ENCODE data around the gene OXCT1. TPM values are rescaled to one million over a fixed set of nuclear protein-coding genes. Genes with fewer than 3 reads are reported as not detected.

The OXCT1 gene
- total and polyA plus RNA-seq, 9 of the 15 experiments (the other 6 are each of a cell fraction or from before 2014, with no cell fraction given): 24.7 to 61.2 (median 41.9) TPM

DNA sequence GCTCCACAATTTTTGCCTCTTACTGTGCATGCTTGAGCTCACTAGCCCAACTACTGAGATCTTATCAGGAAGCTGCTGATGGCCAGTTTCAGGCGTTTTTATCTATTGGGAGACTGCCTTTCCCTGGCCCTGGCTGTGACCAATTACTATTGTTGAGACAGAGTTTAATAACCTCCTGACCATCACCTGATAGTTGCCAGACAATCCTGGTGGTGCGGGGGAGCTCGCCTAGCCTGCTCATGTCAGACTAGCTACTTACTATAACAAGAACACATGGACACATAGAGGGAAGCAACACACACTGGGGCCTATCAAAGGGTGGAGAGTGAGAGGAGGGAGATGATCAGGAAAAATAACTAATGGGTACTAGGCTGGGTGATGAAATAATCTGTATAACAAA, 13.0 kb upstream of the OXCT1 start (continued):
- no peak for TF ChIP-seq PYGO2 (tag; IDR thresholded peaks at IDR 0.05)
- TF ChIP-seq, protein P1, sequence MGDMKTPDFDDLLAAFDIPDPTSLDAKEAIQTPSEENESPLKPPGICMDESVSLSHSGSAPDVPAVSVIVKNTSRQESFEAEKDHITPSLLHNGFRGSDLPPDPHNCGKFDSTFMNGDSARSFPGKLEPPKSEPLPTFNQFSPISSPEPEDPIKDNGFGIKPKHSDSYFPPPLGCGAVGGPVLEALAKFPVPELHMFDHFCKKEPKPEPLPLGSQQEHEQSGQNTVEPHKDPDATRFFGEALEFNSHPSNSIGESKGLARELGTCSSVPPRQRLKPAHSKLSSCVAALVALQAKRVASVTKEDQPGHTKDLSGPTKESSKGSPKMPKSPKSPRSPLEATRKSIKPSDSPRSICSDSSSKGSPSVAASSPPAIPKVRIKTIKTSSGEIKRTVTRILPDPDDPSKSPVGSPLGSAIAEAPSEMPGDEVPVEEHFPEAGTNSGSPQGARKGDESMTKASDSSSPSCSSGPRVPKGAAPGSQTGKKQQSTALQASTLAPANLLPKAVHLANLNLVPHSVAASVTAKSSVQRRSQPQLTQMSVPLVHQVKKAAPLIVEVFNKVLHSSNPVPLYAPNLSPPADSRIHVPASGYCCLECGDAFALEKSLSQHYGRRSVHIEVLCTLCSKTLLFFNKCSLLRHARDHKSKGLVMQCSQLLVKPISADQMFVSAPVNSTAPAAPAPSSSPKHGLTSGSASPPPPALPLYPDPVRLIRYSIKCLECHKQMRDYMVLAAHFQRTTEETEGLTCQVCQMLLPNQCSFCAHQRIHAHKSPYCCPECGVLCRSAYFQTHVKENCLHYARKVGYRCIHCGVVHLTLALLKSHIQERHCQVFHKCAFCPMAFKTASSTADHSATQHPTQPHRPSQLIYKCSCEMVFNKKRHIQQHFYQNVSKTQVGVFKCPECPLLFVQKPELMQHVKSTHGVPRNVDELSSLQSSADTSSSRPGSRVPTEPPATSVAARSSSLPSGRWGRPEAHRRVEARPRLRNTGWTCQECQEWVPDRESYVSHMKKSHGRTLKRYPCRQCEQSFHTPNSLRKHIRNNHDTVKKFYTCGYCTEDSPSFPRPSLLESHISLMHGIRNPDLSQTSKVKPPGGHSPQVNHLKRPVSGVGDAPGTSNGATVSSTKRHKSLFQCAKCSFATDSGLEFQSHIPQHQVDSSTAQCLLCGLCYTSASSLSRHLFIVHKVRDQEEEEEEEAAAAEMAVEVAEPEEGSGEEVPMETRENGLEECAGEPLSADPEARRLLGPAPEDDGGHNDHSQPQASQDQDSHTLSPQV (IDR thresholded peaks at IDR 0.05): peak; percentile 74
- no peak for TF ChIP-seq GABPB2 (CRISPR knock-in tag; conservative IDR thresholded peaks at IDR 0.05)
- 0 out of 2 replicates have a peak, but pooled peaks have one; percentile 14 for TF ChIP-seq CEBPB (tag; IDR thresholded peaks at IDR 0.05)
- TF ChIP-seq, protein P2, sequence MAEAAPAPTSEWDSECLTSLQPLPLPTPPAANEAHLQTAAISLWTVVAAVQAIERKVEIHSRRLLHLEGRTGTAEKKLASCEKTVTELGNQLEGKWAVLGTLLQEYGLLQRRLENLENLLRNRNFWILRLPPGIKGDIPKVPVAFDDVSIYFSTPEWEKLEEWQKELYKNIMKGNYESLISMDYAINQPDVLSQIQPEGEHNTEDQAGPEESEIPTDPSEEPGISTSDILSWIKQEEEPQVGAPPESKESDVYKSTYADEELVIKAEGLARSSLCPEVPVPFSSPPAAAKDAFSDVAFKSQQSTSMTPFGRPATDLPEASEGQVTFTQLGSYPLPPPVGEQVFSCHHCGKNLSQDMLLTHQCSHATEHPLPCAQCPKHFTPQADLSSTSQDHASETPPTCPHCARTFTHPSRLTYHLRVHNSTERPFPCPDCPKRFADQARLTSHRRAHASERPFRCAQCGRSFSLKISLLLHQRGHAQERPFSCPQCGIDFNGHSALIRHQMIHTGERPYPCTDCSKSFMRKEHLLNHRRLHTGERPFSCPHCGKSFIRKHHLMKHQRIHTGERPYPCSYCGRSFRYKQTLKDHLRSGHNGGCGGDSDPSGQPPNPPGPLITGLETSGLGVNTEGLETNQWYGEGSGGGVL (CRISPR knock-in tag; IDR thresholded peaks at IDR 0.05): no peak
- no peak for TF ChIP-seq IRF2 (CRISPR knock-in tag; IDR thresholded peaks at IDR 0.05)
- peak; percentile 23; the same call in 1 of the 2 replicates for TF ChIP-seq RAD51 (IDR thresholded peaks at IDR 0.05; ENCODE audit: borderline replicate concordance, low read depth)
- TF ChIP-seq PML (IDR thresholded peaks at IDR 0.05; ENCODE audit: low read length): peak; percentile 60
- peak; percentile 46 for TF ChIP-seq BRD9 (IDR thresholded peaks at IDR 0.05; ENCODE audit: low read depth, partially characterized antibody)
- TF ChIP-seq, protein P3, sequence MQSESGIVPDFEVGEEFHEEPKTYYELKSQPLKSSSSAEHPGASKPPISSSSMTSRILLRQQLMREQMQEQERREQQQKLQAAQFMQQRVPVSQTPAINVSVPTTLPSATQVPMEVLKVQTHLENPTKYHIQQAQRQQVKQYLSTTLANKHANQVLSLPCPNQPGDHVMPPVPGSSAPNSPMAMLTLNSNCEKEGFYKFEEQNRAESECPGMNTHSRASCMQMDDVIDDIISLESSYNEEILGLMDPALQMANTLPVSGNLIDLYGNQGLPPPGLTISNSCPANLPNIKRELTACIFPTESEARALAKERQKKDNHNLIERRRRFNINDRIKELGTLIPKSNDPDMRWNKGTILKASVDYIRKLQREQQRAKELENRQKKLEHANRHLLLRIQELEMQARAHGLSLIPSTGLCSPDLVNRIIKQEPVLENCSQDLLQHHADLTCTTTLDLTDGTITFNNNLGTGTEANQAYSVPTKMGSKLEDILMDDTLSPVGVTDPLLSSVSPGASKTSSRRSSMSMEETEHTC (IDR thresholded peaks at IDR 0.05): 0 out of 2 replicates have a peak, but pooled peaks have one; percentile 51
- TF ChIP-seq HDAC2 (IDR thresholded peaks at IDR 0.05): peak; percentile 52; the same call in 1 of the 2 replicates
- no peak for TF ChIP-seq NR2C1 (IDR thresholded peaks at IDR 0.05)
- TF ChIP-seq NR2C1 (tag; IDR thresholded peaks at IDR 0.05): 0 out of 2 replicates have a peak, but pooled peaks have one; percentile 20
- peak; percentile 68 for TF ChIP-seq EP400 (IDR thresholded peaks at IDR 0.05)
- TF ChIP-seq ZNF695 (CRISPR knock-in tag; IDR thresholded peaks at IDR 0.05): no peak
- peak in 1 of 2 experiments; percentile 44; a peak in 1 of 4 replicates for TF ChIP-seq TRIM24 (IDR thresholded peaks at IDR 0.05)
- TF ChIP-seq CEBPG (CRISPR knock-in tag; IDR thresholded peaks at IDR 0.05): no peak
- peak in 1 of 2 experiments; percentile 36; a peak in 1 of 4 replicates for TF ChIP-seq CEBPG (tag; conservative IDR thresholded peaks at IDR 0.05 in 1 of 2, IDR thresholded peaks at IDR 0.05 in 1 of 2)
- TF ChIP-seq, protein P4, sequence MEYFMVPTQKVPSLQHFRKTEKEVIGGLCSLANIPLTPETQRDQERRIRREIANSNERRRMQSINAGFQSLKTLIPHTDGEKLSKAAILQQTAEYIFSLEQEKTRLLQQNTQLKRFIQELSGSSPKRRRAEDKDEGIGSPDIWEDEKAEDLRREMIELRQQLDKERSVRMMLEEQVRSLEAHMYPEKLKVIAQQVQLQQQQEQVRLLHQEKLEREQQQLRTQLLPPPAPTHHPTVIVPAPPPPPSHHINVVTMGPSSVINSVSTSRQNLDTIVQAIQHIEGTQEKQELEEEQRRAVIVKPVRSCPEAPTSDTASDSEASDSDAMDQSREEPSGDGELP (CRISPR knock-in tag; IDR thresholded peaks at IDR 0.05; ENCODE audit: borderline replicate concordance): 0 out of 2 replicates have a peak, but pooled peaks have one; percentile 17
- no peak for TF ChIP-seq ELF2 (CRISPR knock-in tag; IDR thresholded peaks at IDR 0.05)

Data from K562 (cell line).